Stimulated activated CD8-positive, alpha-beta memory T cell treated with anti-CD3 and anti-CD28 coated beads, Interleukin-2, amount 100 ng/mL, for 48 hours (primary cell): ENCODE measurements around the gene USP47.

Experiments
- DNase-seq, 2 donors: peaks; one replicate each; pipeline ENCODE4 v3.0.0-alpha.2; 2020; ENCODE audit warnings: low read depth in 2 of 2

USP47 gene

GRCh38 chr11:11841723-11842420, at the start of gene USP47:
TSS of gene USP47 (plus strand) at chr11:11841972. CDS start at chr11:11842186, 214 bp downstream.
- DNase-seq = peak; percentile 91 to 92

GRCh38 chr11:11793073-11793472, 48.7 kb upstream of the USP47 start:
- no peak for DNase-seq

GRCh38 chr11:11798586-11799438, 43.0 kb upstream of the USP47 start:
- peak; percentile 40 to 64 for DNase-seq

- DNase-seq = no peak
Measured at GRCh38 chr11:11805228-11805627, 36.5 kb upstream of the USP47 start.

- DNase-seq = no peak
Measured at GRCh38 chr11:11806074-11806473, 35.7 kb upstream of the USP47 start.

- DNase-seq = no peak
Measured at GRCh38 chr11:11806586-11806985, 35.2 kb upstream of the USP47 start.

GRCh38 chr11:11807811-11808782, 33.7 kb upstream of the USP47 start:
- DNase-seq = no peak

- DNase-seq = no peak
Measured at GRCh38 chr11:11808992-11809615, 32.7 kb upstream of the USP47 start.

GRCh38 chr11:11810764-11811726, 30.7 kb upstream of the USP47 start:
- DNase-seq = peak in 1 of 2 donors; percentile 1

- no peak for DNase-seq
Measured at GRCh38 chr11:11813288-11813962, 28.3 kb upstream of the USP47 start.

- DNase-seq = no peak
Measured at GRCh38 chr11:11814614-11815452, 26.9 kb upstream of the USP47 start.

GRCh38 chr11:11816511-11817314, 25.1 kb upstream of the USP47 start:
- DNase-seq = no peak

- no peak for DNase-seq
Measured at GRCh38 chr11:11817957-11818356, 23.8 kb upstream of the USP47 start.

- DNase-seq = no peak
Measured at GRCh38 chr11:11818529-11819121, 23.1 kb upstream of the USP47 start.

- no peak for DNase-seq
Measured at GRCh38 chr11:11821899-11822298, 19.9 kb upstream of the USP47 start.

- no peak for DNase-seq
Measured at GRCh38 chr11:11822946-11823345, 18.8 kb upstream of the USP47 start.

GRCh38 chr11:11826260-11826659, 15.5 kb upstream of the USP47 start:
- DNase-seq = no peak
